Thymus (tissue), 11 donors: ENCODE results near the gene MYO5C. TPM values are rescaled to one million over a fixed set of nuclear protein-coding genes. Genes with fewer than 3 reads are reported as not detected.

Source experiments
- DNase-seq, 9 donors: peaks; one replicate each; pipeline ENCODE4 v3.0.0-alpha.2; 2013; ENCODE audit warnings: low spot score in 9 of 9, low read depth in 6 of 9, missing footprints in 1 of 9
- H3K27ac ChIP-seq, 2 donors: one replicate each; pipeline ENCODE4 v1.5.1; 2013; ENCODE audit warnings: control low read depth in 1 of 2, low read depth in 1 of 2, low read length in 1 of 2, mild to moderate bottlenecking in 1 of 2, moderate library complexity in 1 of 2
- H3K27me3 ChIP-seq, 2 donors: one replicate each; pipeline ENCODE4 v1.5.1; 2013; ENCODE audit warnings: low read length in 1 of 2; ENCODE audit not compliant: control insufficient read depth in 2 of 2, insufficient read depth in 1 of 2
- H3K36me3 ChIP-seq, 2 donors: one replicate each; pipeline ENCODE4 v1.5.1; 2013; ENCODE audit warnings: low read length in 1 of 2, mild to moderate bottlenecking in 1 of 2, moderate library complexity in 1 of 2; ENCODE audit not compliant: control insufficient read depth in 2 of 2, insufficient read depth in 2 of 2
- H3K4me1 ChIP-seq, 2 donors: one replicate each; pipeline ENCODE4 v1.5.1; 2013; ENCODE audit warnings: low read length in 2 of 2; ENCODE audit not compliant: control insufficient read depth in 2 of 2, insufficient read depth in 2 of 2
- H3K4me3 ChIP-seq, 2 donors: one replicate each; pipeline ENCODE4 v1.5.1; 2013; ENCODE audit warnings: low read length in 2 of 2, control low read depth in 1 of 2, mild to moderate bottlenecking in 1 of 2
- H3K9me3 ChIP-seq, 2 donors: one replicate each; pipeline ENCODE4 v1.5.1; 2013; ENCODE audit warnings: low read length in 1 of 2, mild to moderate bottlenecking in 1 of 2; ENCODE audit not compliant: control insufficient read depth in 2 of 2, insufficient read depth in 1 of 2
- WGBS: extraction: QIAGEN DNeasy Blood & Tissue Kit; methylation state at CpG from one replicate; pipeline ENCODE4 v1.1.7; 2013; 5-methylcytosine and 5-hydroxymethylcytosine counted together
- polyA plus RNA-seq: library from polyadenylated mRNA; stranded (reverse); fragments of 200-250 nt; gene quantifications from one replicate; pipeline ENCODE4 v1.2.3, GENCODE V29; 2013
- total RNA-seq: library from RNA; stranded (reverse); fragments of 120-200 nt; gene quantifications from one replicate; pipeline ENCODE4 v1.2.4, GENCODE V29; 2013
- donor health status: healthy.

Gene MYO5C
- total and polyA plus RNA-seq, 2 donors = 3.0 to 3.2 TPM

GRCh38 chr15:52284164-52284563 is 11.4 kb downstream of the MYO5C start:
- Histone ChIP-seq H3K36me3 (no peaks in the 10 kb centered on the region), H3K4me3 (no peak overlapping the region), H3K27ac (no peak overlapping the region), H3K9me3 (no peaks in the 10 kb centered on the region), H3K4me1 (no peaks in the 10 kb centered on the region), H3K27me3 (no peaks in the 10 kb centered on the region)
- 97% methylated on average over 3 of the region's 3 CpGs for WGBS
- DNase-seq = no peak

DNA sequence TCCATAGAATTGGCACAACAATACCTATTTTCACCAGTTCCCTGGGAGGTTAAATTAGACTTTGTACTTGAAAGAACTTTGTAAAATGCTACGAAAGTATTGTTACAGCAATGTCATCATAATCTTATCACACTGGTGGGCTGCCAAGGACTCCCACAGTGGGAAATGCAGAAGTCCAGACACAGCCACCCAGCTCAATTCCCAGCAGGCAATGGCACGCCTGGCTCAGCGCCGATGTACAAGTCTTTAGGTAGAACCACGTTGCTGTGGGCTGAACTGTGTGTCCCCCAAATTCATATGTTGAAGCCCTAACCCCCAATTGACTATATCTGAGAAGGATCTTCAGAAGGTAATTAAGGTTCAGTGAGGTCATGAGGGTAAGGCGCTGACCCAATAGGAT is 12.3 kb downstream of the MYO5C start:
- Histone ChIP-seq H3K4me1 (no peaks in the 10 kb centered on the region), H3K4me3 (no peak overlapping the region), H3K27ac (no peak overlapping the region), H3K27me3 (no peaks in the 10 kb centered on the region), H3K36me3 (no peaks in the 10 kb centered on the region), H3K9me3 (no peaks in the 10 kb centered on the region)
- no peak for DNase-seq
- WGBS = 97% methylated on average over 6 of the region's 6 CpGs

GRCh38 chr15:52282418-52282817 is 13.2 kb downstream of the MYO5C start:
- Histone ChIP-seq H3K36me3 (no peaks in the 10 kb centered on the region), H3K4me1 (no peaks in the 10 kb centered on the region), H3K27me3 (no peaks in the 10 kb centered on the region), H3K4me3 (no peak overlapping the region), H3K9me3 (no peaks in the 10 kb centered on the region), H3K27ac (no peak overlapping the region)
- 98% methylated on average over 14 of the region's 14 CpGs for WGBS
- no peak for DNase-seq

GRCh38 chr15:52281085-52282035 is 14.2 kb downstream of the MYO5C start:
- no peak for DNase-seq
- no peaks in the 10 kb centered on the region for H3K4me1 ChIP-seq
- no peaks in the 10 kb centered on the region for H3K9me3 ChIP-seq
- no peaks in the 10 kb centered on the region for H3K27me3 ChIP-seq
- no peaks in the 10 kb centered on the region for H3K36me3 ChIP-seq
- no peak overlapping the region for H3K27ac ChIP-seq
- H3K4me3 ChIP-seq = no peak overlapping the region
- WGBS = 95% methylated on average over 10 of the region's 10 CpGs

DNA sequence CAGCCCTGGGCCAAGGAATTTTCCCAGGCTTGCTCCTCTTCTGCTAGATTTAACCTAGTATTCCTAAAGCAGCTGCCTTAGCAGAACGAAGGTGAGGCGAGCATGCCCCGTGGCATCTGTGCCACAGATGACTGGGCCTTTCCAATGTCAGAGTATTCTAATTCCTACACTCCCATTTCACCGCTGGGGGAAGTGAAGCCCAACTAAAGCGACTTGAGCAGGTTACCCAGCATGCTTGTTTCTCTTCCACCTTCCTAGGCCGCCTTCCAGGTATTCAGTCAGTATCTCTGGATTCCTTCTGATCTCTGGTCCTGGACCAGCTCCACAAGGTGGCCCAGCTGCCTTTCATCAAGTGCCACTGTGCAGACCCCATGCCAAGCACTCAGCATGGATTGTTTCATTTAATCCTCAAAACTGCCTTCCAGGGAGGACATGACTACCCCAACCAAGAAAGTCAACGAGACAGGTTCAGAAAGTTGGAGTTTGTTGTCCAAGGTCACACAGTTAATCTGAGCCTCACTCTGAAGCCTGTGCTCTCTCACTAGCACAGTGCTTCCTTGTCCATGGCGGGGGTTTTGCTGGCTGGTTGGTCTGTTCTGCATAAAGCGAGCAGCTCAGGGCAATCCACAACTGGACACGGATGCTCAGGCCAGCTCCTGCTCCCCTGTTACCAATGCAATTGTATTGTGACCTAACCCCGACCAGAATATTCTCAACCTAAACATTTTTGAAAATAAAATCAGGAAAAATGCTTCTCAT is 15.1 kb downstream of the MYO5C start:
- H3K4me3 ChIP-seq = no peak overlapping the region

DNA sequence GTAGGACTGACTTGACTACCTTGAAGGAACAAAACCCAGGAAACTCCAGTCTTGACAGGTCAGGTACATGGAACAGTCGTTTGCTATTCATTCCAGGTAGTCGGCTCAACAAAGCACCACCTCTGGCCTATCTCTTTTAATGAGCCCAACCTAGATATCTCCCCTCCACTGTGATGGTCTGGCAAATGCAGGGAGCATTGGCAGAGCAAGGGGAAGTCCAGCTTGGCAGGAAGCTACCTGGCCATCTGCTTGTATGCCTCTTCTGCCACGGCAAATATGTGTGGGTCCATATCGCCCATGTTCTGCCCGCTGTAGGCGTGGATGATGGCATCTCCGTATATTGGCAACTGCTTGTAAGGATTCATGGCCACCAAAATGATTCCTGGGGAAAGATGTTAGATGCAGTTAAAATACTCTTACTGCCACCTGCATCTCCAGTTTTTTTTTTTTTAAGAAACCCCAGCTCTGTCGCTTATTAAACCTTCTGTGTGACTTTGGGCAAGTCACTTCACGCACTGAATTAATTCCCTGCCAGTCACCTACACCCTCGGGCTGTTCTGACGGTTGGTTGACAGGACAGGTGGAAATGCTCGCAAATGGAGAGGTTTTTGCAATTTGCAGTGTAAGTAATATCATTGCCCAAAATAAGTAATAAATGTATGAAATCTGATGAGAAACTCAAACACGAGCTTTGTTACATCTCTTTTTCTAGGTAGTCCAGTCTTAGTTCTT is 16.8 kb downstream of the MYO5C start:
- no peak overlapping the region for H3K27ac ChIP-seq
- no peaks in the 10 kb centered on the region for H3K27me3 ChIP-seq
- no peaks in the 10 kb centered on the region for H3K9me3 ChIP-seq
- H3K4me1 ChIP-seq = no peaks in the 10 kb centered on the region
- no peak for DNase-seq
- H3K36me3 ChIP-seq = no peaks in the 10 kb centered on the region
- H3K4me3 ChIP-seq = no peak overlapping the region
- 97% methylated on average over 13 of the region's 13 CpGs for WGBS

More for the DNA sequence above, 15.1 kb downstream of the MYO5C start:
- no peaks in the 10 kb centered on the region for H3K9me3 ChIP-seq
- DNase-seq = no peak
- H3K36me3 ChIP-seq = no peaks in the 10 kb centered on the region
- H3K27me3 ChIP-seq = no peaks in the 10 kb centered on the region
- WGBS = 97% methylated on average over 11 of the region's 11 CpGs
- no peak overlapping the region for H3K27ac ChIP-seq
- H3K4me1 ChIP-seq = no peaks in the 10 kb centered on the region

DNA sequence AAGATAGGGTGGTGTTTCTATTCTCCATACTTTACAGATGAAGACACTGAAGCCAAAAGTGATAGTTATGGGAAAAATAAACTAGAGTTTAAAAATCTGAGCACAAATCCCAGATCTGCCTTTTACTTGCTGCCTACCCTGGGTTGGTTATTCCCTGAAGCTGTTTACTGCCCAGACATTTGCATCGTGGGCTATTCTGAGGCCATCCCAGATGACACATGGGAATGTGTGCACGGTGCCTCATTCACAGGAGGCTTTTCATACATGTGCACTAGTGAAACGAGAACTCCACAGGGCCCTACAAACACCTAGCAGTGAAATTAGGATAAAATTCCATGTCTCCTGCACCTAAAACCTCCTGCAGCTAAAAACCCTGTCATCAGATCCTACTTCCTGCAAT is 17.5 kb downstream of the MYO5C start:
- Histone ChIP-seq H3K4me1 (no peaks in the 10 kb centered on the region), H3K9me3 (no peaks in the 10 kb centered on the region)
- WGBS = 95% methylated on average over 3 of the region's 3 CpGs

GRCh38 chr15:52277575-52277974 is 18.0 kb downstream of the MYO5C start:
- DNase-seq = no peak
- Histone ChIP-seq H3K4me3 (no peak overlapping the region), H3K4me1 (no peaks in the 10 kb centered on the region), H3K27ac (no peak overlapping the region), H3K9me3 (no peaks in the 10 kb centered on the region), H3K36me3 (no peaks in the 10 kb centered on the region), H3K27me3 (no peaks in the 10 kb centered on the region)
- 97% methylated on average over 9 of the region's 9 CpGs for WGBS

More for the DNA sequence above, 17.5 kb downstream of the MYO5C start:
- Histone ChIP-seq H3K27ac (no peak overlapping the region), H3K36me3 (no peaks in the 10 kb centered on the region), H3K27me3 (no peaks in the 10 kb centered on the region), H3K4me3 (no peak overlapping the region)
- DNase-seq = no peak
